Stomach (tissue), 9 donors: Measurements from ENCODE around the gene MTHFD1. TPM values are rescaled to one million over a fixed set of nuclear protein-coding genes. Genes with fewer than 3 reads are reported as not detected.

Source experiments
- DNase-seq, 2 donors: peaks; one replicate each; pipeline versions ENCODE4 v3.0.0 to v3.0.0-alpha.2; 2013 to 2019
- H3K27ac ChIP-seq, 5 donors: fragments of 200-600 bp in 4 of 5; sonication (generic) in 4 of 5; one replicate each; pipeline ENCODE4 v1.5.1; 2013 to 2019; ENCODE audit warnings: mild to moderate bottlenecking in 1 of 5, moderate library complexity in 1 of 5
- H3K27me3 ChIP-seq, 3 donors: fragments of 200-600 bp; sonication (generic); one replicate each; pipeline ENCODE4 v1.5.1; 2017 to 2019; ENCODE audit warnings: mixed run types in 1 of 3
- H3K36me3 ChIP-seq, 4 donors: fragments of 200-600 bp; sonication (generic); 1 replicate in 3 of 4; 2 replicates in 1 of 4; pipeline ENCODE4 v1.5.1; 2016 to 2019
- H3K4me1 ChIP-seq, 4 donors: fragments of 200-600 bp; sonication (generic); one replicate each; pipeline ENCODE4 v1.5.1; 2016 to 2019
- H3K4me3 ChIP-seq, 4 donors: fragments of 200-600 bp; sonication (generic) in 3 of 4; one replicate each; pipeline ENCODE4 v1.5.1; 2016 to 2019; ENCODE audit warnings: mild to moderate bottlenecking in 1 of 4
- H3K9me3 ChIP-seq, 4 donors: fragments of 200-600 bp; sonication (generic); one replicate each; pipeline ENCODE4 v1.5.1; 2016 to 2019
- CTCF ChIP-seq, 7 experiments: fragments of 450-650 bp in 4 of 7; fragments of 200-600 bp in 3 of 7; sonication (generic) in 3 of 7; IDR thresholded peaks; one replicate each; pipeline ENCODE4 v1.5.1; 2016 to 2019; ENCODE audit warnings: antibody characterized with exemption in 7 of 7, control low read depth in 2 of 7, mild to moderate bottlenecking in 1 of 7
- EP300 ChIP-seq: sonication (generic); formaldehyde crosslinking; IDR thresholded peaks from one replicate; pipeline ENCODE4 v1.6.1; 2017; ENCODE audit warnings: antibody characterized with exemption
- POLR2A ChIP-seq, 4 donors: fragments of 450-650 bp; IDR thresholded peaks; one replicate each; pipeline ENCODE4 v1.6.1; 2016; ENCODE audit warnings: antibody characterized with exemption in 4 of 4, control low read depth in 2 of 4, mild to moderate bottlenecking in 1 of 4, moderate library complexity in 1 of 4
- POLR2AphosphoS5 ChIP-seq, 3 donors: sonication (generic); formaldehyde crosslinking; IDR thresholded peaks; one replicate each; pipeline ENCODE4 v1.6.1; 2016; ENCODE audit warnings: antibody characterized with exemption in 3 of 3
- whole genome bisulfite sequencing, 5 donors: extraction: QIAGEN DNeasy Blood & Tissue Kit in 3 of 5; methylation state at CpG; one replicate each; pipeline versions ENCODE4 v1.1.5 to v1.1.7; 2013 to 2018; 5-methylcytosine and 5-hydroxymethylcytosine counted together
- intact Hi-C: fragments of 100-400 bp; cut with DNase I; formaldehyde crosslinking; loops from one replicate; pipeline ENCODE4 v1.15.1; 2023; ENCODE audit warnings: low total_unique reads
- polyA plus RNA-seq, 3 donors: library from polyadenylated mRNA; stranded (reverse); fragments of 200-250 nt; gene quantifications; one replicate each; pipeline ENCODE4 v1.2.3, GENCODE V29; 2013
- total RNA-seq, 5 donors: library from RNA; depleted of rRNA; stranded (reverse); fragments of >200 nt; gene quantifications; one replicate each; pipeline versions ENCODE4 v1.1.0 to v1.2.3, GENCODE V29; 2014 to 2016
- donor health status: healthy with polysubstance abuse.
- donor health status: Bipolar disorder and iron deficiency.
- donor health status: healthy.

The MTHFD1 gene
- total and polyA plus RNA-seq, 8 donors, result 8.4 to 42.0 (median 24.6) TPM

- Histone ChIP-seq H3K9me3 (no peaks in the 10 kb centered on the region), H3K4me3 (no peak overlapping the region), H3K27ac (no peak overlapping the region), H3K36me3 (peaks cover 0 to 46% (median 24%) of the 10 kb centered on the region in 4 donors), H3K4me1 (peaks cover 0 to 12% (median 3%) of the 10 kb centered on the region in 4 donors), H3K27me3 (no peaks in the 10 kb centered on the region)
- 86 to 93% (median 91%) methylated on average over 1 of the region's 1 CpG for WGBS, 5 donors
- intact Hi-C loops, result no loop called here
- no peak for DNase-seq
- TF ChIP-seq POLR2A (IDR thresholded peaks at IDR 0.05) (no peak), CTCF (IDR thresholded peaks at IDR 0.05) (no peak), EP300 (no peak), POLR2AphosphoS5 (IDR thresholded peaks at IDR 0.05) (no peak)
These were observed 13.8 kb downstream of the MTHFD1 start for GRCh38 chr14:64401949-64402348.

- no peaks in the 10 kb centered on the region for H3K9me3 ChIP-seq
- H3K27ac ChIP-seq, result no peak overlapping the region
- no peaks in the 10 kb centered on the region for H3K27me3 ChIP-seq
- DNase-seq, result no peak
- peaks cover 0 to 11% (median 3%) of the 10 kb centered on the region in 4 donors for H3K4me1 ChIP-seq
- TF ChIP-seq CTCF (IDR thresholded peaks at IDR 0.05) (no peak), POLR2A (IDR thresholded peaks at IDR 0.05) (no peak), EP300 (no peak), POLR2AphosphoS5 (IDR thresholded peaks at IDR 0.05) (no peak)
- H3K36me3 ChIP-seq, result peaks cover 0 to 46% (median 24%) of the 10 kb centered on the region in 4 donors
- intact Hi-C loops, result no loop called here
- 84 to 93% (median 86%) methylated on average over 4 of the region's 4 CpGs for WGBS, 5 donors
- no peak overlapping the region for H3K4me3 ChIP-seq
These were observed 17.1 kb downstream of the MTHFD1 start for GRCh38 chr14:64405295-64405694.

- DNase-seq, result no peak
- Histone ChIP-seq H3K4me1 (no peaks in the 10 kb centered on the region), H3K27me3 (no peaks in the 10 kb centered on the region), H3K36me3 (peaks cover 0 to 46% (median 31%) of the 10 kb centered on the region in 4 donors), H3K27ac (no peak overlapping the region), H3K4me3 (no peak overlapping the region), H3K9me3 (no peaks in the 10 kb centered on the region)
- WGBS, 5 donors, result 91 to 98% (median 95%) methylated on average over 2 of the region's 2 CpGs
- TF ChIP-seq EP300 (no peak), POLR2A (IDR thresholded peaks at IDR 0.05) (no peak), CTCF (IDR thresholded peaks at IDR 0.05) (no peak), POLR2AphosphoS5 (IDR thresholded peaks at IDR 0.05) (no peak)
- intact Hi-C loops, result no loop called here
These were observed 19.2 kb downstream of the MTHFD1 start for GRCh38 chr14:64407329-64407728.

- Histone ChIP-seq H3K4me3 (no peak overlapping the region), H3K4me1 (no peaks in the 10 kb centered on the region)
- intact Hi-C loops, result no loop called here
These were observed 21.2 kb downstream of the MTHFD1 start for GRCh38 chr14:64409126-64409920.

More at GRCh38 chr14:64409126-64409920, 21.2 kb downstream of the MTHFD1 start:
- Histone ChIP-seq H3K27ac (no peak overlapping the region), H3K27me3 (no peaks in the 10 kb centered on the region), H3K9me3 (no peaks in the 10 kb centered on the region), H3K36me3 (peaks cover 10 to 53% (median 36%) of the 10 kb centered on the region in 4 donors)
- TF ChIP-seq CTCF (IDR thresholded peaks at IDR 0.05) (no peak), EP300 (no peak), POLR2AphosphoS5 (IDR thresholded peaks at IDR 0.05) (no peak), POLR2A (IDR thresholded peaks at IDR 0.05) (no peak)
- 90 to 95% (median 92%) methylated on average over 7 of the region's 7 CpGs for WGBS, 5 donors
- DNase-seq, result no peak
